Glomerular visceral epithelial cell (primary cell): ENCODE data around the gene TNRC6A.
A peak's percentile ranks its signal among the peaks of the same experiment; 100 is the strongest.
"Not testable (repeated sequence)": the region's sequence is repeated elsewhere in the genome, so short reads cannot be mapped to it uniquely, and the experiment has no call there.

Source experiments
- DNase-seq: peaks from one replicate; pipeline ENCODE4 v3.0.0-alpha.2; 2016; ENCODE audit errors: extremely low spot score

TNRC6A gene

DNA sequence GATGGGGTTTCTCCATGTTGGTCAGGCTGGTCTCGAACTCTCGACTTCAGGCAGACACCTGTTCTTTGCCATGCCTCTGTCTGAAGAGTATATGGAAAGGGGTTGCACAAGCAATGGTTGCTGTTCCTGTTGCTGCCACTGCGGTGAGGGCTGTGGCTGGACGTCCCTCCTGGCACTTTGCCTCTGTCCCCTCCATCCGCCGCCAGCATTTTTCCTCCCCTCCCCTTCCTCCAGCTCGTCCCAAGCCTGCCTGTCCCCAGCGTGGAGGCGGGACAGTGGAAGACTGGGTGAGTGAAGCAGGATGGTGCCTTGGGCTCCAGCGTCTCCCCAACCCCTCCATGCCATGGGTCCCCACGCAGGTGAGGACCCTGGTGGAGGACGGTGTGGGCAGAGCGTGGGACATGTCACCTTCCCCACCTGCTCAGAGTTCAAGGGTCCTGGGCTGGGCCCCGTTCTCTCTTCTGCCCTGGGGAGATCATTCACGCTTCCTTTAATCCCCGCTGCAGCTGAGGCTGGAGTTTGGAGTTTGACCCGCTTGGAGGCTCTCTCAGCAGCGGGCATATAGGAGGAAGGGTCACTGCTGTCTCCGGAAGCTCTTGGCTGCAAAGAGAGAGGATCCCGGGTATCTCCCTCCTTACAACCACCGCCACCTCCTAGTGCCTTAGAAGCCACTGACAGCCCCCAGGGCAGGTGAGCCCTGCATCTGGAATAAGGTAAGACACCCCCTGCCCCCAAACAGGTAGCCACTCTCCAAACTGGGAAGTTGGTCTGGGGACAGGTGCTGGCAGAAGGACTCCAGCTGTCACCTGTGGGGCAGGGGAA lies 116.5 kb downstream of the TNRC6A start, which contains the start of gene SLC5A11:
Gene SLC5A11, plus strand, starts transcription at position 238 of the 822 bp plus-strand sequence. CDS start 12,681 bp downstream, outside the sequence.
- no peak for DNase-seq

DNA sequence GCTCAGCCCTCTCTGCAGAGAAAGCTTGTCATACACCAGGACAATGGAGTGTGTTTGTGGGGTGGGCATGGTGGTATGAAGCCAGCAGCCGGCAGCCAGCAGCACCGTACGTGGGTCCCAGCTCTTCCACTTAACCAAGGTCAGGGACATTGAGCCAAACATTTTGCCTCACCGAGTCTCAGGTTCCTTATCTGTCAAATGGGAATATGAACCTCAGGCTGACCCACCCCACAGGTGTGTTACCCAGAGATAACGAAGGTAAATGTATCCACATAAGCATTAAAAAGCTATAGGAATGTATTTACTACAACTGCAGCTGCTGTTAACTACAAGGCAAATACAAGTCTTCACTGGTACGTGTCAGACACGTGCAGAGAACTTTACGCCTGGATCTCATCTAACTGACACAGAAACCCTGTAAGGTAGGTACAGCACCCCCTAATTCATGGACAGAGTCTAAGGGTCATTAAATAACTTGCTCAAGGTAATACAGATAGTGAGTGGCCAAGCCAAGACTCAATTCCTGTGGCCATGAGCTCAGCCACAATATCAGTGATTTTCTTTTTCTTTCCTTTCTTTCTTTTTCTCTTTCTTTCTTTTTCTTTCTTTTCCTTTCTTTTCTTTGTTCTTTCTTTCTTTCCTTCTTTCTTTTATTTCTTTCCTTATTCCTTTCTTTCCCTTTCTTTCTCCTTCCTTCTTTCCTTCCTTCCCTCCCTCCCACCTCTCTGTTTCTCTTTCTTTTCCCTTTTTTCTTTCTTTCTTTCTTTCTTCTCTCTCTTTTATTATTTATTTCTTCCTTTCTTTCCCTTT lies 117.3 kb downstream of the TNRC6A start:
- DNase-seq: no peak

DNA sequence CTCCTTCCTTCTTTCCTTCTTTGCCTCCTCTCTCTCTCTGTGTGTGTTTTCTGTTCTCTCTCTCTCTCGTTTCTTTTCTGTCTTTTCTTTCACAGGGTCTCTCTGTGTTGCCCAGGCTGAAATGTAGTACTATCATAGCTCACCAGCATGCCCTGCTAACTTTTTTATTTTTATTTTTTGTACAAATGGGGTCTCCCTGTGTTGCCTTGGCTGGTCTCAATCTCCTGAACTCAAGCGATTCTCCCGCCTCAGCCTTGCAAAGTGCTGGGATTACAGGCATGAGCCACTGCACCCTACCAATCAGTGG lies 117.9 kb downstream of the TNRC6A start:
- no peak for DNase-seq

DNA sequence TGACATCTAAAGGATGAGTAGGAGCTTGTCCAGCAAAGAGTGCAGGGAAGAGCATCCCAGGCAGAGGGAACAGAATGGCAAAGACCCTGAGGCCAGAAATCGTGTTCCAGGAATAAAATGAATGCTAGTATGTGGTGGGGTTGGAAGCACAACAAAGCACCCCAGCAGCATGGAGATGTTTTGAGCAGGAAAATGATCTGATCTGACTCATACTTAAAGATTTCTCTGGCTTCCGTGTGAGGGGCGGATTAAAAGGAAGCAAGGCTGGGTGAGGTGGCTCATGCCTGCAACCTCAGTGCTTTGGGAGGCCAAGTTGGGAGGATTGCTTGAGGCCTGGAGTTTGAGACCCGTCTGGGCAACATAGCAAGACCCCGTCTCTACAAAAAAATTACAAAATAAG lies 118.6 kb downstream of the TNRC6A start:
- DNase-seq: peak; percentile 42

DNA sequence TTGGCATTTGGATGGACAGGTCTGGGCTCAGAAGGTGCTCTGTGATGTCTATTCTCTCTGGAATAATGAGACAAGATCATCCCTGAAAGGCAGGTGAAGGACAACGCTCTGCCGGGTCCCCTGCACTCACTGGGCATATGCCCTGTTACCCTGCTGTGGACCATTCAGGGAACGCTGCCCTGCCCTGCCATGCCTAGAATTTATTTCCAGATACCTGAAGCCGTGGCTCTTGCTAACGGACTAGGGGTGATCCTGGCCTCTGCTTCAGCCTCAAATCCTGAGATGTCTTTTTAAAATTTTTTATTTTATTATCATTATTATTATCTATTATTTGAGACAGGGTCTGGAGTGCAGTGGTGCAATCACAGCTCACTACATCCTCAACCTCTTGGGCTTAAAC lies 120.2 kb downstream of the TNRC6A start:
- DNase-seq: no peak

DNA sequence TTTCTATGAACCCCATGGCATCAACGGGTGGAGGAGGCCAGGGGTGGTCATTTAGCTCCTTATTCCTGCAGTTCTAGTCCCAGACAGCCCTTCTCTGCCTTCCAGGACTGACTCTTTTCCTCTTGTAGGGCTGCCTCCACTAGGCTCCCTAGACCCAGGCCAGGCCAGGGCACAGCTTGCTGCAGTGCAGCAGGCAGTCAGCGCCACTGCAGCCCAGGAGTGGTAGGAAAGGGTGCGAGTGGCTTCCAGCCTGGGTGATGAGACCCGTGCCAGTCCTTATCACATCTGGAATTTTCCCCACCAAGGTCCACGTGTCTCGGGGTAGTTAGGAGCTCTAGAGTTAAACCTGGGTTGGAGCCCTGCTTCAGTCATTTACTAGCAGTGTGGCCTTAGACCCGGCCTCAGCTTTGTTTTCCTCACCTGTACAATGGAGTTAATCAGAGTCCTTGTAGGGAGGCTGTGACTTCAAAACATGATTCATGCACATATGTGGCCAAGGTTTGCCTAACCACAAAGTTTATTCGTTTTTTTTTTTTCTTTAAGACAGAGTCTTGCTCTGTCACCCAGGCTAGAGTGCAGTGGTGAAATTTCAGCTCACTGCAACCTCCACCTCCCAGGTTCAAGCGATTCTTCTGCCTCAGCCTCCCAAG lies 121.0 kb downstream of the TNRC6A start:
- DNase-seq: peak; percentile 44

DNA sequence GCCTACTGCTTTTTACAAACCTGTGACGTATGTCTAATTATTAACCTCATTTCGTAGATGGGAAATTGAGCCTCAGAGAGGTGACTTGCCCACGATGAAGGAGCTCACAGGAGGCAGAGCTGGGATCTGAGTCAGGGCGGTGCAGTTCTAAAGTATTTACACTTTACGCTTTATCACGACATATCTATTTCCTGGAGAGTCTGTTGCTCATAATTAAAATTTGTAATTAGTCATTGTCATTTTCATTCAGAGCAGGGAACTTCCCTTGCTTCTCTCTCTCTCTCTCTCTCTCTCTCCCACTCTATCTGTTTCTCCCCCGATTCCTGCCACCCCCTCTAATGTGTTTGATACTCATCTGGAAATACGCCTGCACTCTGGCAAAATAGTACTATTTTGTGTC lies 122.2 kb downstream of the TNRC6A start:
- no peak for DNase-seq

DNA sequence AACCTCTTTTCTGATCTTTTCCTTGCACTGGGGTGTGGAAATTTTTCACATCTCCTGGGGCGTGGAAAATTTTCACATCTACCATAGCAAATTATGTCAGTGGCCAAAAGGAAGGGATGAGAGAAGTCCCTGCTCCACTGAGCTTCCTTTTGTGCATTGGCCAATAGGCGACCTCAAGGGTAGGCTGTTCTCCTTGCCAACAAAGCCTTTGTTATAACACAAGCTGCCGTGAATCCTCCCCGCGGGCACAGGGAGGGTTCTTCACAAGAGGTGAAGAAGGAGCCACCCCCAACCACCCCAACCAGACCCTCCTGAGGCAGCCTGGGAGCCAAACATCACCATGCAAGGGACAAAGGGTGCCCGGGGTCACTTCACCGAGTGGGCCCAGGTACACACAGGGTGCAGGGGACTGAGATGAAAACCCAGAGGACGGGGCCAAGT lies 122.8 kb downstream of the TNRC6A start:
- no peak for DNase-seq

DNA sequence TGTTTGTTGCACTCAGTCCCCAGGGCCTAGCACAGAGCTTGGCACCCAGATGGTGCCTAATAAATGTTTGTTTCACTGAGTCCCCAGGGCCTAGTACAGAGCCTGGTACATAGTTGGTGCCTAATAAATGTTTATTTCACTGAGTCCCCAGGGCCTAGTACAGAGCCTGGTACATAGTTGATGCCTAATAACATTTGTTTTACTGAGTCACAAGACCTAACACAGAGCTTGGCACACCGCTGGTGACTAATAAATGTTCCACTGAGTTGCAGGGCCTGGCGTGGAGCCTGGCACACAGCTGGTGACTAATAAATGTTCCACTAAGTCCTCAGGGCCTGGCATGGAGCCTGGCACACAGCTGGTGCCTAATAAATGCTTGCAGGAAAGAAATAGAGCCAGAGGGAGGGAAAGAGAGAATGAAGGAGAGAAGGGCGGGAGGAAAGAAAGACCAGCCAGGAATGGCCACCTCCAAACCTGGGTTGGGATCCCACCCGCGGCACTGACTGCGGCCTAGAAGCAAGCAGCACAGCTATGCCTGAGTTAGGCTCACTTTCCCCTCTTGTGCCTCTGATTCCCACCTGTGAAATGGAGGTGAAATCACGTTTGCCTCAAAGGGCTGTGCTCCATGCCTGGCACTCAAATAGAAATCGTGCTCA lies 123.8 kb downstream of the TNRC6A start:
- no peak for DNase-seq

DNA sequence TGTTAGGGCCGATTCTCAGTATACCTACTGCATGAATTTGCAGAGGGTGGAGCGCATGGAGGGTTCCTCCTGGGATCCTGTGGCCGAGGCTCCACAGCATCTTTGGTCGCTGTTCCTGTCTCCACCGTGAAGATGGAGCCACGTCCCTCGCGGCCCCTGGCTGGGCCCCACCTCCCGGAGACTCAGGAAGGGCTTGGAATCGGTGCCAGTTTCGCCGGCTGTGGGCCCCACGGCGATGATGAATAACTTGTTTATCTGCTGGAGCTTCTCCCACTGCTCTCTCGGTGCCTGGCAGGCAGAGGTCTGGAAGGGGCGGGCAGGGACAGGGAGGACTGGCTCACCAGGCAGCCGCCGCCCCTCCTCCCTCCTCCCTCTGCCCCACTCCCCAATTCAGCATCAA lies 124.4 kb downstream of the TNRC6A start:
- peak; percentile 34 for DNase-seq

DNA sequence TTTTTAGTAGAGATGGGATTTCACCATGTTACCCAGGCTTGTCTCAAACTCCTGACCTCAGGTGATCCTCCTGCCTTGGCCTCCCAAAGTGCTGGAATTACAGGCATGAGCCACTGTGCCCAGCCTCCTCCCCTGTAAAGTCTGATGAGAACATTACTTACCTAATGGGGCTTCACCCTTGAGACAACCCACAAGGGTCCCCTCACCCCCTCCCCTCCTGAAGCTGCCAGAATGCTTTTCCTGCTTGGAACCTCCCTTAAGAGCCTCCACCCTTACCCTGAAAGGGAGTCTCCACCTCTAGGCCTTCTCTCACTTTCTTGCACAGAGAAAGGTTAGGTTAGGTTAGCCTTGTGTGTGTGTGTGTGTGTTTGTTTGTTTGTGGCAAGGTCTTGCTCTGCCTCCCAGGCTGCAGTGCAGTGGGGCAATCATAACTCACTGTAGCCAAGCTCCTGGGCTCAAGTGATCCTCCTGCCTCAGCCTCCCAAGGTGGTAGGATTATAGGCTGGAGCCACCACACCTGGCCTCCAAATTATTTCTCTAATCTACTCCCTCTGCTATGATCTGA lies 125.2 kb downstream of the TNRC6A start:
- DNase-seq: no peak

DNA sequence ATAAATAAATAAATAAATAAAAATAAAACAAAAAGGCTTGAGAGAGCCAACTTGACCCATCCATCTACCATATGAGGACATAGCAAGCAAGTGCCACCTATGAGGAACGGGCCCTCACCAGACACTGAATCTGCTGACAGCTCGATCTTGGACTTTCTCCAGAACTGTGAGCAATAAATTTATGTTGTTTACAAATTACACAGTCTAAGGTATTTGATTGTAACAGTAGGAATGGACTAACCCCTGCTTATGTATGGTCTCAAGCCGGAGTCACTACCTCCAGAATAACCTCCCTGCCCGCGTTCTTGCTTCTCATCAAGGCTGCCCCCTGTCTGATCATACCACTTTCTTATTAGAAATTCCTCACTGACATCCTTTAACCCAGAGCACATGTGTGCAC lies 126.2 kb downstream of the TNRC6A start:
- DNase-seq: no peak

DNA sequence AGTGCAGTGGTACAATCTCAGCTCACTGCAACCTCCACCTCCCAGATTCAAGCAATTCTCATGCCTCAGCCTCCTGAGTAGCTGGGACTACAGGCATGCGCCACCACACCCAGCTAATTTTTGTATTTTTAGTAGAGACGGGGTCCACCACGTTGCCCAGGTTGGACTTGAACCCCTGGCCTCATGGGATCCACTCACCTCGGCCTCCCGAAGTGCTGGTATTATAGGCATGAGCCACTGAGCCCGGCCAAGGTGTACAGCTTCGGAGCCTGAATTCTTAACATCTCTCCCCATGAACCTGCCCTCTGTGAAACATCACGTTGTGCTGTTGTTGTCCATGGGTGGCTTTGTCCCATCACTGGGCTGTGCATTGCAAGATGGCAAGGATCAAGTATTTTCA lies 127.4 kb downstream of the TNRC6A start:
- not testable (repeated sequence) for DNase-seq

DNA sequence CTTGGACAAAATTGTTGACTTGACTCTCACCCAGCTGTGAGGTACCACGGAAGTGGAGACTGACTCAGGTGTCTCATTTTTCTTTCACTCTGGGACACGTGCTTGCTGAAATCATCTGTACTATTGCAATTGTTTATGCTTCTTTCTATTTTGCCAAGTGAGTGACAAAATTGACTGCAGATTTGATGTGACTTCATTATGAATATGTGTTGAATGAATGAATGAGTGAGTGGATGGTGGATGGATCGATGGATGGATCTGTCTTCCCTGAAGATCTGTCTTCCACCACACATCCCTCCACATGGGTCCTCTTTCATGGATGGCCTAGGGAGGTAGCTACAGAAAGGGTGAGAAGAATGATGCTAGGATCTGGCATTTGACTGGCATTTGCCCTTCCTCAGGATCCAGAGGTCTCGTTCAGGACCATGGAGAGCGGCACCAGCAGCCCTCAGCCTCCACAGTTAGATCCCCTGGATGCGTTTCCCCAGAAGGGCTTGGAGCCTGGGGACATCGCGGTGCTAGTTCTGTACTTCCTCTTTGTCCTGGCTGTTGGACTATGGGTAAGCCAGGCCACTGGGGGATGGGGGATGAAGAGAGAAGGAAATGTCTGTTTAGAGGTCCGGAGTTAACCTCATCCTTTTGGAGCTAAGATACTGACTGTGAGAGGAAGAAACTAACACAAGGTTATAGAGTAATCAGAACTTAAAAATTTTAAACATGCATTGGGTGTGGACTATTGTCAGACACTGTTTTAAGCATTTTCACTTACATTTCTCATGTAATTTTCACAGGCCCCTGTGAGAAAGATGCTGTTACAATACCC lies 129.0 kb downstream of the TNRC6A start:
- peak; percentile 57 for DNase-seq

DNA sequence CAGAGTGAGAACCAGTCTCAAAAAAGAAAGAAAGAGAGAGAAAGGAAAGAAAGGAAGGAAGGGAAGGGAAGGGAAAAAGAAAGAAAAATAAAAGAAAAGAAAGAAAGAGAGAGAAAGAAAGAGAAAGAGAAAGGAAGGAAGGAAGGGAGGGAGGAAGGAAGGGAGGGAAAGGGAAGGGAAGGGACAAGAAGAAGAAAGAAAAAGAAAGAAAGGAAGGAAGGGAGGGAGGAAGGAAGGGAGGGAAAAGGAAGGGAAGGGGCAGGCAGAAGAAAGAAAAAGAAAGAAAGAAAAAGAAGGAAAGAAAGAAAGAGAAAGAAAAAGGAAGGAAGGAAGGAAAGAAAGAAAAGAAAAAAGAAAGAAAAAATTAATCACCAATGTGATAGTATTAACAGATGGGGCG lies 132.0 kb downstream of the TNRC6A start:
- no peak for DNase-seq

DNA sequence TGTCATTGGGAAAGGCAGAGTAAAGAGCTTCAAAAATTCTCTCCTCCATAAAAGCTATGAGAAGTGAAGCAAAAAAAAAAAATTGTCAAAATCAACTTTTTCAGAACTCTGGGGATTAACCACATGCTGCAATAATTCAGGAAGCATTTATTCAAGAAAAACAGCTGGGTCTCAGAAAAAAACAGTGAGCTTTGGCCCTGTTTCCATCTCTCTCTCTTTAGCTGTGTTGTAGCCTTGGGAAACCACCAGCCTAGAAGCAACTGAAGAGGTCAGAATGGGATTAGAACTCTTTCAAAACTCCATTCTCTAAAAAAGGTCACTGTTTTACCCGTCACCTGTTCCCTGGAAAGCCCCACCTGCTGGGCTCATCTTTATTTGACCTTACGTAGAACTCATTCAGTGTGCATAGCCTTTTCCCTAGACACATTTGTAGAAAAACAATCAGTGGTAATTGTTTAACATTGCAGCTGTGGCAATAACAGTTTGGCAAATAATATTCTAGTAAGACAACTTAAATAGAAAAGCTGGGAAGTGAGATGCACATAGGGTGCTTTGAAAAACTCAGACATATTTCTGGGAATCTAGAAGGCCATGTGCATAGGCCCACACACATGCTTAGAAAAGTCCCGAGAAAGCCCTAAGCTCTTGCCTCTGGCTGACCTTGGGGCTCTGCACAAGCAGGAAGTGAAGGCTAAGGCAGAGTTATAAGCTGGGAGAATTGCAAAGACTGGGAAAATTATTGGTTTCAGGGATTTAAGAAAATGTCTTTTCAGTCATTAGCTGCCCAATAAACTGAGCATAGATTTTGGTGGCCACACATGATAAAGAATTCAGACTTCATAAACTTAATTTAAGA lies 134.4 kb downstream of the TNRC6A start:
- no peak for DNase-seq

DNA sequence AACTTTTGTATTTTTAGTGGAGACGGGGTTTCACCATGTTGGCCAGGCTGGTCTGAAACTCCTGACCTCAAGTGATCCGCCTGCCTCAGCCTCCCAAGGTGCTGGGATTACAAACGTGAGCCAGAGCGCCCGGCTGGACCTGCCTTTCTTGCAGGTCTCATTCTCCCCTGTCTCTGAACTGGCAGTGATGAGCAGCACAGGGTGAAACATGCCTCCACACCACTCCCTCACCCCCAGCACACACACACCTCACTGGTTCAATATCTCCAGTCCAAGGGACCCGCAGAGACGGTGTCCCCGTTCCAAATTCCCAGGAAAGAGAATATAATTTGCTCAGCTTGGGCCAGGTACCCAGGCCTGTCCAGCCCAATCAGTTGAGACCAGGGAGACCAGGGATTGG lies 139.6 kb downstream of the TNRC6A start:
- DNase-seq: no peak

DNA sequence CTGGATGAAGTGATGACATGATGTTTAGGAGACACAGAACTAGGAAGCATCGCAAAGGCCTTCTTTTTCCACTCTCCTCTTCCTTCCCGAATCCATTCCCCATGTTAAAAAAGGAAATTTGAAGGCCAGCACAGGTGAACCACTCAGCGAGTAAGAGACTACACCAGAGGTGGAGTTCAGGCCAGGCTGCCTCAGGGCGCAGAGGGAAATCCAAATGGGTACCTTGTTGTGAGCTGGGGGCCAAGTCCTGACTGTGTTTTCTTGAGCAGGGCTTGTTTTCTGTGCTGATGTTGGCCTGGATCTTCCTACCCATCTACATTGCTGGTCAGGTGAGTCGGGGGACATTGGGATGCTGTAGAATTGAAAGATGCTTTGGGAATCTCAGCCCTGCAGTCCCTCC lies 142.4 kb downstream of the TNRC6A start:
- DNase-seq: no peak

DNA sequence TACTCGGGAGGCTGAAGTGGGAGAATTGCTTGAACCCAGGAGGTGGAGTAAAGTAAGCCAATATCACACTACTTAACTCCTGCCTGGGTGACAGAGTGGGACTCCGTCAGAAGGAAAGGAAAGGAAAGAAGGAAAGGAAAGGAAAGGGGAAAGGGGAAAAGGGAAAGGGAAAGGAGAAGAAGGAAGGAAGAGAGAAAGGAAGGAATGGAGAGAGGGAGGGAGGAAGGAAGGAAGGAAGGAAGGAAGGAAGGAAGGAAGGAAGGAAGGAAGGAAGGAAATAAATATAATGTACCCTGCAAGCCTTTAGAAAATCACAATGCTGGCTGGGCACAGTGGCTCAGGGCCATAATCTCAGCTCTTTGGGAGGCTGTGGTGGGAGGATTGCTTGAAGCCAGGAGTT lies 143.6 kb downstream of the TNRC6A start:
- DNase-seq: no peak

DNA sequence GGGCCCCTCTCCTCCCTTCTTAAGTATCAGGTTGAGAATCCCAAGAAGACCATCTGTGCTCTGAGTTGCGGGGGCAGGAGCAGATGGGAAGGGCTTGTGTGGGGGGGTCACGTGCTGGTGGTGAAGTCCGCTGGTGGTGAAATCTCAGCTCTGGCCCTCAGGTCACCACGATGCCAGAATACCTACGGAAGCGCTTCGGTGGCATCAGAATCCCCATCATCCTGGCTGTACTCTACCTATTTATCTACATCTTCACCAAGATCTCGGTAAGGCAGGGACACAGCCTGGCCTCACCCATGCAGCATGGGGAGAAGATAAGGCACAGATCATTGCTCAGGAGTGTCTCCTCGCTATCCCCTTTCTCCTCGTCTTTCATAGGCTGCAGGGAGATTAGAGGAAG lies 146.0 kb downstream of the TNRC6A start:
- DNase-seq: no peak
